Lung microvascular endothelial cell (primary cell): ENCODE measurements around the gene MEIS3. TPM values are rescaled to one million over a fixed set of nuclear protein-coding genes. Genes with fewer than 3 reads are reported as not detected.

Experiments used
- DNase-seq, 2 donors: peaks; one replicate each; pipeline versions ENCODE4 v3.0.0 to v3.0.0-alpha.2; 2010; ENCODE audit warnings: low read depth in 2 of 2
- total RNA-seq: library from RNA; depleted of rRNA; stranded (reverse); fragments of >200 nt; gene quantifications from 2 replicates; pipeline ENCODE4 v1.2.1, GENCODE V29; 2014

MEIS3 gene
- total RNA-seq = 0.20 and 0.22 TPM in 2 replicates

DNA sequence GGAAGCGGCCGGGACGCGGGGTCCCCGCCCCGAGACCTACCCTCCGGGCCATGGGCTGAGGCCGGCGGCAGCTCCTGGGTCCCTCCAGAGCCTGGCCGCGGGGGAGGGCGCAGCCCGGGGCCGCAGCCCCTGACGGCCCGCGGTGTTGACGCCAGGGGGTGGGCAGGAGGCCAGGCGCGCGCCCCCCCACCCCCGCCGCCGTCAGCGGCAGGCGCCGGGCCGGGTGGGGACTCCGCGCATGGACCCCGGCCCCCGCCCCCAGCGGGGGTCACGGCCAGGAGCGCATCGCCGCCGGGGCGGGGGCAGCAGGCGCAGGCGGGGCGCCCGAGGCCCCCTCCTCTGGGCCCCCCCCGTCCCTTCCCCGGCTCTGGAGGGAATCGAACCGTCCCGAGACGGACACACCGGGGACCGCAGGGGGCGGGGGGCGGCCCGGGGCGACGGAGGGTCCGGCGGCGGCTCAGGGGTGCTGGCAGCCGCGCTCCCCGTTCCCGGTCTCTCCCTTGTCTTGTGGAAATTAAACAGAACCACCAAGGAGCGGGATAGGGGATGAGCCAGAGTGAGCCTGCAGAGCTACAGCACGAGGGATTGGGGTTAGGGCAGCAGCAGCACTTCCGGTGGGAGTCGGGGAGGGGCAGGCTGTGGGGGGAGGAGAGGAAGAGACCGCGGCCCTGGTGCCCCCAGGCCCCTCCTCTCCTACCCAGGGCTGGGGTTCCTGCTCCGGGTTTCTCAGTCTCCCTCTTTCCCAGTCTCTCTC is at the start of gene MEIS3:
TSS of gene MEIS3 (minus strand) at position 498 of the 754 bp plus-strand sequence. CDS start at position 52, 446 bp downstream.
- DNase-seq = no peak

DNA sequence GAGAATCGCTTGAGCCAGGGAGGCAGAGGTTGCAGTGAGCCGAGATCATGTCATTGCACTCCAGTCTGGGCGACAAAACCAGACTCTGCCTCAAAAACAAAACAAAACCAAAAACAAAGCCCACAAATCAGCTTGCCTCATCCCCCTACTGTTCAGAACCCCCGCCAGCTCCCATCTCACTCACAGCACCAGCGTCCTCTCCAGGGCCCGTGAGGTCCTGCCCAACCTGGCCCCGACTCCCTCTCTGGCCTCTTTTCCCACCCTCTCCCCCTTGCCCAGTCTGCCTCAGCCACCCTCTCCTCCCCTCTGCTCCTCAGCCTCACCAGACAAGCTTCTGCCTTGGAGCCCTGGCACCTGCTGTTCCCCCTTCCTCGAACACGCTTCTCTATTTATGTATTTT is 48.6 kb upstream of the MEIS3 start:
- no peak for DNase-seq

DNA sequence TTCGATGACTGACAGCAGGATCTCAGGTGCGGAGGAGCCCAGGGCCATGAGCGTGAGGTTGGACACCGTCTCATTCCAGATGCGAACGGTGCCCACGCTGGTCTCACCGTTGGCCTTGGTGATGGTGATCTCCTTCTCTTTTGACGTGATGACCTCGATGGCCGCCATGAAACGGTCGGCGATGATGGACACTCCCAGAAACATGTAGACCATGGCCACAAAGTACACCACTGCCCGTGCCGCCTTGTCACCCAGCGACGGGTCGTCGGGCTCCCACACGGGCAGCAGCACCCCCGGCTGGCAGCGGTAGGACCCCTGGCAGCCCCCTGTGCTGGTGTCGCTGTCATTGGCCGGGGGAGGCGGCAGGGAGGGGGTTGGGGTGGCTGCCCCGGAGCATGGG is 46.6 kb upstream of the MEIS3 start:
- no peak for DNase-seq

DNA sequence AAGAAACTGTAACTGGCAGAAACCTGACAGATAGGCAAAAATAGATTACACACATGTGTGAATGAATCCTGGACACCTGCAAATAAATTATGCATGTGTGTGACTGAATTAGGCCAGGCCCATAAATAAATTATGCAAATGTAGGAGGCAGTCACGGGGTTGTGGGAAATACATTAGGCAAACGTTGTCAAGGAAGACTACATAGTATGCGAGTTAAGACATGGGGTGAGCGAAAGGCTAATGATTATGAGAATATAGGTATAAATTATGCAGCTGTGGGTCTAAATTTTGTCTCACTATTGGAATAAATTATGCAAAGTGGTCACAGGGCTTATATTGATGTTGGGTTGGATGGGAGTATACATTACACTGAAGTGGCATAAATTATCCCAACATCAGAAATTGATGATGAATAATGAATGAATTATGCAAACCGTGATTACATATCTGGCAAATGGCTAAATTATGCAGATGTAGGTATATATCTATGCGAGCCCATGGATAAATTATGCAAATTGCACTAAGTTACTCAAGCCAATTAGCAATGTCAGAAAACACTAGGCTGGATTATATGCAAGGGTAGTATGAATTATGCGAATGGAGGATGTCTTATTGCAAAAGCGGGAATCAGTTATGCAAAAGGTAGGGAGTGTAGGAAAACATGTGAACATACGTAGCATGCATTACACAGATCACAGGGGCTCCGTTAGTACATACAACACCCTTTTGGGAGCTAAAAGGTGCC is 45.5 kb upstream of the MEIS3 start:
- DNase-seq = no peak

DNA sequence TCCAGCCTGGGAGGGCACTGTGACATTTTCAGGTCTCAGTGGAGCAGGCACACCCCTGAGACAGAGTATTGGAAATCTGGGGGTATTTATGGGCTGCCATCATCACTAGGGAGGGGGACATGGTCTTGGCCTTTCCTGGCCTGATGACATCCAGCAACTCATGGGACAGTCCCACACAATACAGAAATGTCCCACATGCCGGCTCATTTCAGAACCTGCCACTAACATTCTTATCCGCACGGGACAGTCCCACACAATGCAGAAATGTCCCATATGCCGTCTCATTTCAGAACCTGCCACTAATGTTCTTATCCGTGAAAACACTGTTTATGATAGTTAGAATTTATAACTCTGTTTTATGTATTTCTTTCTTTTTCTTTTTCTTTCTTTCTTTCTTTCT is 42.5 kb upstream of the MEIS3 start:
- DNase-seq = no peak

DNA sequence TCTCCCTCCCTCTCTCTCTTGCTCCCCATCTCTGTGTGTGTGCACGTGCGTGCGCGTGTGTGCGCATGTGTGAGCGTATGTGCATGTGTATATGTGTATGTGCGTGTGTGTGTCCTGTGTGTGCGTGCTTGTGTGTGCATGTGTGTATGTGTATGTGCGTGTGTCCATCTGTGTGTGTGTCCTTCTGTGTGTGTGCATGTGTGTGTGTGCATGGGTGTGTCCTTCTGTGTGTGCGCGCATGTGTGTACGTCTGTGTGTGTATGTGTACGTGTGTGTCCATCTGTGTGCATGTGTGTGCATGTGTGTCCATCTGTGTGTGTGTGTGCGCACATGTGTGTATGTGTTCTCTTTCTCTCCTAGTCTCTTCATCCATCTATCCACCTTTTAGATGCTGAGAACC is 40.1 kb upstream of the MEIS3 start:
- no peak for DNase-seq

DNA sequence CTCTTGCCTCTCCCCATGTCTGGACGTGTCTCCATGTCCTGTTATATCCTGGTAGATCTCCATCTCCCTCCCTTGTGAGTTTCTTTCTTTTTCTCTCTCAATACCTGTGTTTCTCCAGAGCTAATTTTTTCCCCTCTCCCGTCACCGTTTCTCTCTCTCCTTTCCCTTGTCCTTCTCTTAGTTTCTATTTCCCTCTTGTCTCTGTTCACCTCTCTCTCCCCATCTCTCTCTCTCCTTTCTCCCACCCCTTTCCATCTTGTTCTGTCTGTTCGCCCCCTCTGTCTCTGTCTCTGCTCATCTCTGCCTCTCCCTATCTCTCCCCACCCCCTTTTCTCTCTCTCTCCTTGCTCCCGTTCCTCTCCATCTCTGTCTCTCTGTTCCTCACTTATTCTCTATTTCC is 39.3 kb upstream of the MEIS3 start:
- no peak for DNase-seq

DNA sequence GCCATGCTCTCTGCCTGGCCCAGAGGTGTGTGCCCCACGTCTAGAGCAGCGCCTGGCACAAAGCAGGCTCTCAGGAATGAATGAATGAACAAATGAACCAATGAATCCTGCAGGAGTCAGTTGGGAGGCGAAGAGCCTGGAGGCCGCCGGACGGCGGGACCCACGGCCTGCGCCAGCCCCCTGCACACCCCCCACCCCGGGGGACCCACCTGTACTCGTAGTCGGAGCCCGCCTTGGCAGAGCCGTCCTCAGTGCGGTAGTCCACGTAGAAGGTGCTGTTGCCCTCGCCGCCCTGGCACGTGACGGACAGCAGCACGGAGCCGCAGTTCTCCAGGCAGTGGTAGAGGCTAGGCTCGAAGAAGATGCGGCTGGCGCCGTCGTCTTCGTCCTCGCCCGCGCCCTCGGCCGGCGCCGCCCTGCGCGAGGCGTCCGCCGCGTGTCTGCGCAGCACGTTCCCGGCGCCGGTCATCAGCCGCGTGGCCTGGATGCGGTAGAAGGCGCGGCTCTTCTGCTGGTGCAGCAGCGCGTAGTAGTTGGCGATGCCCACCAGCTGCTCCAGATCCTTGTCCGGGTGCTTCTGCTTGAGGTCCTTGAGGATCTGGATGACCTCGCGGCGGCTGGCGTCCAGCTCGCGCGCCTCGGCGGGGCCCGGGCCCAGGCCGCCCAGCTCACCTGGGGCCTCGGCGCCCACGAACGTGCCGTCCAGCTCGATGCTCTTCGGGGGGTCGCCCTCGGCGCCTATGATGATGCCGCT is 37.6 kb upstream of the MEIS3 start:
- DNase-seq = no peak

DNA sequence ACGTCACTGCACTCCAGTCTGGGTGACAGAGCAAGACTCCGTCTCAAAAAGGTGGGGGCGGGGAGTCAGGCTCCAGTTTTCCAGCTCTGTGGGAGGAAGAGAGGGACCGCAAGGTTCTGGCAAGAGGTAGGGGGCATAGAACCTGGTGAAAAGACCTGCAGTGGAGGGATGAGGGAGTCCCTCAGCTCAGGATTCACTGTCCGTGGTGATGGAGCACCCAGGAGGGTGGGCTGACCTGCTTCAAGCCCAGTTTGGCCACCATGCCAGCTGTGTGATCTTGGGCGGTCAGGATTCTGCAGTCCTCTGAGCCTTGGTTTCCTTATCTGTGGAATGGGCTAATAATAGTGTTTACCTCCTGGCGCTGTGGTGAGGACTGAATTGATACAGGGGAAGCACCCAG is 31.2 kb upstream of the MEIS3 start:
- no peak for DNase-seq

DNA sequence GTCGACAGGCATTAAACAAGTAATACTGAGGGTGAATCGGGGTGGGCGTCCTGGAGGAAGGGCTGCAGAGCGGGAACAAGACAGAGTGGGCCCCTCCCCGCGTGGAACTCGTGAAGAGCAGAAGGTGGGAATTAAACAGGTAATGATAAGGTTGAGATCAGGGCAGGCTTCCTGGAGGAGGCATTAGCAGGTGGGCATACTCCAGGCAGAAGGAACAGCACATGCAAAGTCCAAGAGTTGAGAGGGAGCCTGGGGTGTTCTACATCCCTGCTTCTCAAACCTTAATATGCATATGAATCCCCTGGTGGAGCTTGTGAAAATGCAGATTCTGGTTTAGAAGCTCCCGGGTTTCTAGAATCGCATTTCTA is 29.0 kb upstream of the MEIS3 start:
- no peak for DNase-seq

DNA sequence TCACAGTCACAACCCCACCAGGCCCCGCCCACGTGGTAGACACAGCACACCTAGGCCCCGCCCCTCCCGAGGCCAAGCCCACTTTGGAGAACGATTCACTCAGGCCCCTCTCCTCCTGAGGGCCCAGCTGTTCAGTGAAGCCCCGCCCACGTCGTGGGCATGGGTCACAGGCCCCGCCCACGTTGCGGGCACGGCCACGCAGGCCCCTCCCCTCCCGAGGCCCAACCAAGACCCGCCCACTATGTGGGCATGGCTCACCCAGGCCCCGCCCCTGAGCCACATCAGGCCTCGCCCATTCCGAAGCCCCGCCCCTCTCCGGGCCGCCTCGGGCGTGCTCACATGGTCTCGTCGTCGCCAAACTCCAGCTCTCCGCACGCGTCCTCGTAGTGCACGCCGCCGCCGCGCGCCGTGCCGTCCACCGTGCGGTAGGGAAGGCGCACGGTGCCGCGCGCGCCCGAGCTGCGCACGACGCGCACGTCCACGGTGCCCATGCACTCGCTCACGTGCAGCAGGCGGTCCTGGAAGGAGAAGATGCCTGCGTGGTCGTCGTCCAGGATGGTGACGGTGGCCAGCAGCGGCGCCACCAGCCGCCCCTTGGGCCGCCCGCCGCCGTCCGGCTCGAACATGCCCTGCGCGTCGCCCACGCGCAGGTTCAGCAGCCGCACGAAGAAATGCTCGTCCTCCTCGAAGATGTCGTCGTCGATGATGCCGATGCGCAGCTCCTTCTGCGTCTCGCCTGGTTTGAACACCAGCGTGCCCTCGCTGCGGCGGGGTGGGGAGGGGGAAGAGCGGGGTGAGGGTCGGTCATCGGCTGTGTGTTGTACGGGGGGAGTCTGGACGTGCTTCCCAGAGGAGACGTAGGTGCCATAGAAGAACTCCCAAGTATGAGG is 28.4 kb upstream of the MEIS3 start:
- DNase-seq = peak; percentile 47 to 59

DNA sequence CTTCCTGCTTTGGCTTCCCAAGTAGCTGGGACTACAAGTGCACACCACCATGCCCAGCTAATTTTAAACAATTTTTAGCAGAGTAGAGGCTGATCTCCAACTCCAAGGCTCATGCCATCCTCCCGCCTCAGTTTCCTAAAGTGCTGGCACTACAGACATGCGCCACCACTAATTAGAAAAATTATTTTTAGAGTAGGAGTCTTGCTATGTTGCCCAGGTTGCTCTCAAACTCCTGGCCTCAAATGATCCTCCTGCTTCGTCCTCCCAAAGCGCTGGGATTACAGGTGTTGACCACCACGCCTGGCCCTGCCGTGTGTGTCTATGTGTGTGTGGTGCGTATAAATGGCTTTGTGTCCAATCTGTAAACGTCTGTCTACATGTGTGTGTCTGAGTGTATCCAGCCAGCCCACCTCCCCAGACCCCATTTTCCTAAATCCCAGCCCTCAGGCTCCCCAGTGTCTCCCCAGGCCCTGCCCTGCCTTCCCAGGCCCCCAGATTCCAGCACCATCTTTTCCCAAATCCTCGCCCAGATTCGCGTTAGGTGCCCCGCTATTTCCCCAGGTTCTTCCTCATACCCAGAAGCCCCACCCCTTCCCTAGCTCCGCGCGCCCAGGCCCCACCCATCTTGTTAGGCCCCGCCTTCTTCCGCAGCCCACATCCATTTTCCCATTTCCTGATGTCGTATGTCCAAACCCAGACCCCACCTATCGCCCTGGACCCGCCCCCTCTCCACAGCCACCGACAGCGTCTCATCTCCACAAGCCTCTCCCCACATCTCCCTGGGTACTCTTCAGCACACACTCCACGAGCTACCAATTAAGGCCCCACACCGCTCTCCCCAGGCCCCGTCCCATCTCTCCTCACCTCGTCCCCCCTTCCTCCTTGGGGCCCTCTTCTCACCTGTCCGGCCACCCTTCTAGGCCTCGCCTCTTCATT is 27.5 kb upstream of the MEIS3 start:
- DNase-seq = peak in 1 of 2 donors; percentile 28

DNA sequence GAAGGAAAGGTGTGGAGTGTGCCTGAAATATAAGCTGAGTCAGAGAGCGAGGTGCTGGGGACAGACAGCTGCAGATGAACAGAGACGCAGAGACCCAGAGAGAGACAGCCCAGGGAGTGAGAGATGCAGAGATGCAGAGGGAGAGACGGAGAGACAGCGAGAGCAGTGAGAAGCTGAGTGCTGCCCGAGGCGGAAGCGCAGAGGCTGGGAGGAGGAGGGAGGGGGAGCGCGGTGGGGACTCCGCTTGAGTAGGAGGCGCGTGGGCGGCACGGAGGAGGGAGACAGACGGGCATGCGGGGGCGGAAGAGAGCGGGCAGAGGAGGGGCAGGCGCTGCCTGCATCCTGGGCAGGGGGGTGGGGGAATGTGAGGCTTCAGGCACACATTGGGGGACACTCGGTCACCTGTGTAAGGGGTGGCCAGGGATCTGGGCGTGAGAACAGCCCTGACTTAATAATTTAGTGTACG is 26.6 kb upstream of the MEIS3 start:
- DNase-seq = peak in 1 of 2 donors; percentile 25

DNA sequence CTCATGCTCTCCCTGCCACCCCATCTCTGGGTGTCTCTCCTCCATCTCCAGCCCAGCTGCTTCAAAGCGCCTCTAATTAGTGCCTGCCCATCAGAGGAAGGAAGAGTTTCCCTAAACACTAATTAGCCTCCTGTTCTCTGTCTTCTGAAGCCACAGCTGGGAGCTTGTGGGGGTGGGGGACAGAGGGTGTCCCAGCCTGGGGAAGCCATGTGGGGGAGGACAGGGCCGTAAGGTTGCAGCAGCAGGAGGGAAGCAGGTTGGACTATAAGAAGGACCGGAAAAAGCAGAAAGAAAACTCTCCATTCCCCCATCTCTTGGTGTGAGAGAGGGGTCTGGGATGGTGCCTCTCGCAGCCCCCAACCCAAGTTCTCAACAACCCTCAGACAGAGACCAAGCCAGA is 26.2 kb upstream of the MEIS3 start:
- no peak for DNase-seq

DNA sequence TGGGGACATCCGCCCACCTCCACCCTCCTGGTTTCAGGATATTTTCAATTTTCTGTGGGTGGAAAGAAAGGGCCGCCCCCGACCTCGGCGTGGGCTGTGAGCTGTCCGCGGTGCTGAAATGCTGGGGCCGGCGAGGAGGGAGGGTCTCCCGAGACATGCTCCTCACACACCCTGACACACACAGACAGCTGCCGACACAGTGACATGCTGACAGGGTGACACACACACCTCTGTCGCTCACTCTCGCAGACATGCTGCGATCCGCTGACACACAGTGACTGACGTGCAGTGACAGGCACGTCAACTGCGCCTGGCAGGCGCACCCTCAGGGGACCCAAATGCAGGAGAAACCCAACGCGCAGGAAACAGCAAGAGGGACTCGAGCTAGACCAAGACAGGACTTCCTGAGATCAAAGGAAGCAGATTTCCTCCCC is 25.1 kb upstream of the MEIS3 start:
- DNase-seq = peak; percentile 14 to 29

DNA sequence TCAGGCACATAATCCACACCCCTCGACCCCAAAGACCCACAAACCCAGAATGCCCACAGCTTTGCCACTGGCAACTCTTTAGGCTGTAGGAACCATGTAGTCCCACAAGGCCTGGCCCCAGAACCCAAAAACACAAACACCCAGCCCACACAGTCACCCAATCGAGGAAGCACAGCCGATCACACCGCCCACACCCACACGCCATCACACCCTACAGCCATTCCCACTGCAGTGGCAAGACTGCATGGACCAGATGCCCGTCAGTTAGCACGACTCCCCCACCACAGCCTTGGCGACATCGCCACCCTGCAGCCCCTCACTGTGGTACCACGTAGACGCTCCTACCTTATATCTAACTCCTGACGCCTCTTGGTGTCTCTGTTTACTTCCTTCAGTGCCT is 24.0 kb upstream of the MEIS3 start:
- no peak for DNase-seq

DNA sequence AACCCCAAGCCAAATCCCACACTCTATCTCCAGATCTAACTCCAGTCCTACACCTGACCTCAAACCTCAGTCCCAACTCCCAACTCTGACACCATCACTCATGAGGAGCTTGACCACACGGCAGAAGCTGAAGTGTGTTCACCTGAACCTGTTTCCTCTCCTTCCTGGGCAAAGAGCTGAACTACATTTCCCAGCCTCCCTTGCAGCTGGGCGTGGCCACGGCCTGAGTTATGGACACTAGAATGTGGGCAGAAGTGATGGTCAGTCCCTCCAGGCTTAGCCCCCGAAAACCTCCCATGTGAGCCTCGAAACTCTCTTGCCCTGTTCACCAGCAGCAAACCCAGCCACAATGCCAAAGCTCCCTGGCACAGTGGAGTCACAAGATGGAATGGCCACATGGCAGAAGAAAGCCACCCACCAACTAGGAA is 19.5 kb upstream of the MEIS3 start:
- peak in 1 of 2 donors; percentile 11 for DNase-seq

DNA sequence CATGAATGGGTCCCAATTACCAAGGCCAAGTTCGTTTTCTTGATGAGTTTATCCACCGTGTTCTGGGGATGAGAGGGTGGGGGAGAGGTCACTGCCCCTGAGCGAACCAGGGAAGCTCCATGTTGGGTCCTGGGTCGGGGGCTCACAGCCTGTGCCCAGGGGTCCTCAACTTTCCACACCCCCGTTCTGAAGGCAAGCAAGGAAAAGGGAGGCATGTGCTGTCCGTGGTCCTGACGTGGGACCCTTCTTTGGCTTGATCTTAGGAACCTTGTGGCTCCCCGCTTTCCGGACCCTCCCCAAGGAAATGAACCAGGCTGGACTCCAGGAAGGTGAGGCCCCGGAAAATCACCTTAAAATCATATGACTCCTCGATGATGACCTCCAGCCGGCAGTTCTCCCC is 18.2 kb upstream of the MEIS3 start:
- DNase-seq = no peak

DNA sequence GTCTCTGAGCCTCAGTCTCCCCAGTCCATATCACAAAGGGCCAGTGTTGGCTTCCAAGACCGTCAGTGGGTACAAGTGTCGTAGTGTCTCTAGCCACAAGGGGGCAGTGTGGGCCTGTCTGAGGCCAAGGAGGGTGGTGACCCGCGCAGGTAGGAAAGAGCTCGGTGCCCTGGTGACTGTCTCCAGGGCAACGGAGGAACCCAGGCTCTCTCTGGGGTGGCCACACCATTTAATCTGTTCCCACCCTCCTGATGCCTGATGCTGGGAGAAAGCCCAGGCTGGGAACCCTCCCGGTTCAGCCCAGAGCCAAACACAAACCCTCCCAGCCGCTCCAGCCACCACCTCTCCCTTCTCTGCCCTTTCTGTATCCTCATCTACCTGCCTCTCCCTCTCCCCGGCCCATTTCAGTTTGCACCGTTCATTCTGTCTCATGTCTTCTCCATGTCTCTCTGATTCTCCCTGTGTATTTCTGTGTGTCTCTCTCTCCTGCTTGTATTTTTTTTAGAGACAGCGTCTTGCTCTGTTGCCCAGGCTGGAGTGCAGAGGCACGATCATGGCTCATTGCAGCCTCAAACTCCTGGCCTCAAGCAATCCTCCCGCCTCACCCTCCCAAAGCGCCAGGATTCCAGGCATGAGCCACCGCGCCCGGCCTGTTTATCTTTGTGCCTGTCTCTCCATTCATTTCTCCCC is 17.5 kb upstream of the MEIS3 start:
- peak; percentile 59 to 77 for DNase-seq
